ENCODE results near the gene UBE2I. TPM values are rescaled to one million over a fixed set of nuclear protein-coding genes. Genes with fewer than 3 reads are reported as not detected.

Gene UBE2I
- total RNA-seq, 1 experiment from 2014 or later: 212 TPM

- no peak for TF ChIP-seq ZNF274 (IDR thresholded peaks at IDR 0.05; ENCODE audit: low read depth, low read length)
- no peak for TF ChIP-seq SP1 (IDR thresholded peaks at IDR 0.05; ENCODE audit: low read depth)
- TF ChIP-seq ZFX (IDR thresholded peaks at IDR 0.05): no peak
- TF ChIP-seq CEBPB (IDR thresholded peaks at IDR 0.05; ENCODE audit: low read depth): no peak
- TF ChIP-seq EZH2phosphoT487 (IDR thresholded peaks at IDR 0.05; ENCODE audit: borderline replicate concordance): no peak
Observed at GRCh38 chr16:1347286-1347855, 37.9 kb downstream of the UBE2I start (continued).

- H3K9me3 ChIP-seq (ENCODE audit: control insufficient read depth in 1 of 2, insufficient read depth in 1 of 2, low read depth in 1 of 2, low read length in 2 of 2): no peaks in the 10 kb centered on the region
- no peak overlapping the region for H3K4me2 ChIP-seq (ENCODE audit: low read length)
- H3K36me3 ChIP-seq (ENCODE audit: control insufficient read depth in 1 of 2, insufficient read depth in 2 of 2, low read length in 2 of 2): peaks cover 0 to 9% of the 10 kb centered on the region in 2 experiments; a peak in 1 of 4 replicates
- no peak for ATAC-seq
- POLR2A ChIA-PET: no interaction called here
- DNase-seq (ENCODE audit: low read depth, low spot score): no peak
- H3K4me3 ChIP-seq (replicated peaks in 1 of 2; ENCODE audit: low read depth in 1 of 2, low read length in 2 of 2): no peak overlapping the region
- CTCF ChIA-PET: no interaction called here
- no peaks in the 10 kb centered on the region for H3K9me2 ChIP-seq (ENCODE audit: insufficient read depth)
- H3K9ac ChIP-seq (ENCODE audit: low read length): no peak overlapping the region
- H3K4me1 ChIP-seq (ENCODE audit: control insufficient read depth in 1 of 2, insufficient read depth in 2 of 2, low read length in 2 of 2): peaks cover 14 to 23% of the 10 kb centered on the region in 2 experiments
- RAD21 ChIA-PET (ENCODE audit: low non-redundant PET in 1 of 2, low total read pairs in 2 of 2, uncharacterized antibody in 2 of 2, unreplicated experiment in 2 of 2): no interaction called here
- H2AFZ ChIP-seq (ENCODE audit: low read depth, low read length, poor library complexity, severe bottlenecking): no peak overlapping the region
- H4K20me1 ChIP-seq (ENCODE audit: insufficient read depth): no peaks in the 10 kb centered on the region
- no TSS peak for BruUV-seq (replicated peaks)
- H3K27ac ChIP-seq (ENCODE audit: low read depth, low read length): no peak overlapping the region
- intact Hi-C loops (cut with micrococcal nuclease): no loop called here
- no peaks in the 10 kb centered on the region for H3K27me3 ChIP-seq (ENCODE audit: insufficient read depth, low read length)
- peaks cover 29% of the 10 kb centered on the region for H3K79me2 ChIP-seq (ENCODE audit: insufficient read depth, low read length)
- TF ChIP-seq ELF1 (IDR thresholded peaks at IDR 0.05; ENCODE audit: borderline replicate concordance, low read depth) (no peak), ZFX (IDR thresholded peaks at IDR 0.05) (no peak), CEBPB (IDR thresholded peaks at IDR 0.05; ENCODE audit: low read depth) (no peak), POLR2AphosphoS5 (IDR thresholded peaks at IDR 0.05; ENCODE audit: low read depth, low read length) (no peak), ZBTB33 (IDR thresholded peaks at IDR 0.05; ENCODE audit: extremely low read depth, insufficient replicate concordance, low read length) (no peak), CBX3 (IDR thresholded peaks at IDR 0.05; ENCODE audit: low read depth) (no peak), JUND (IDR thresholded peaks at IDR 0.05) (no peak), TCF7L2 (IDR thresholded peaks at IDR 0.05; ENCODE audit: borderline replicate concordance, extremely low read depth, insufficient read depth, insufficient read length) (no peak), EZH2 (IDR thresholded peaks at IDR 0.05) (no peak), RAD21 (IDR thresholded peaks at IDR 0.05; ENCODE audit: low read depth) (no peak), SP1 (IDR thresholded peaks at IDR 0.05; ENCODE audit: low read depth) (no peak), MAX (IDR thresholded peaks at IDR 0.05) (no peak), SIN3A (IDR thresholded peaks at IDR 0.05; ENCODE audit: low read depth) (no peak), CTCF (IDR thresholded peaks at IDR 0.05 in 2 of 3, conservative IDR thresholded peaks at IDR 0.05 in 1 of 3; ENCODE audit: borderline replicate concordance in 1 of 3, insufficient read depth in 1 of 3, low read depth in 2 of 3, low read length in 2 of 3) (no peak), EZH2phosphoT487 (IDR thresholded peaks at IDR 0.05; ENCODE audit: borderline replicate concordance) (no peak)
- TF ChIP-seq, protein P1, sequence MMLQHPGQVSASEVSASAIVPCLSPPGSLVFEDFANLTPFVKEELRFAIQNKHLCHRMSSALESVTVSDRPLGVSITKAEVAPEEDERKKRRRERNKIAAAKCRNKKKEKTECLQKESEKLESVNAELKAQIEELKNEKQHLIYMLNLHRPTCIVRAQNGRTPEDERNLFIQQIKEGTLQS (IDR thresholded peaks at IDR 0.05): no peak
- TF ChIP-seq, protein P2, sequence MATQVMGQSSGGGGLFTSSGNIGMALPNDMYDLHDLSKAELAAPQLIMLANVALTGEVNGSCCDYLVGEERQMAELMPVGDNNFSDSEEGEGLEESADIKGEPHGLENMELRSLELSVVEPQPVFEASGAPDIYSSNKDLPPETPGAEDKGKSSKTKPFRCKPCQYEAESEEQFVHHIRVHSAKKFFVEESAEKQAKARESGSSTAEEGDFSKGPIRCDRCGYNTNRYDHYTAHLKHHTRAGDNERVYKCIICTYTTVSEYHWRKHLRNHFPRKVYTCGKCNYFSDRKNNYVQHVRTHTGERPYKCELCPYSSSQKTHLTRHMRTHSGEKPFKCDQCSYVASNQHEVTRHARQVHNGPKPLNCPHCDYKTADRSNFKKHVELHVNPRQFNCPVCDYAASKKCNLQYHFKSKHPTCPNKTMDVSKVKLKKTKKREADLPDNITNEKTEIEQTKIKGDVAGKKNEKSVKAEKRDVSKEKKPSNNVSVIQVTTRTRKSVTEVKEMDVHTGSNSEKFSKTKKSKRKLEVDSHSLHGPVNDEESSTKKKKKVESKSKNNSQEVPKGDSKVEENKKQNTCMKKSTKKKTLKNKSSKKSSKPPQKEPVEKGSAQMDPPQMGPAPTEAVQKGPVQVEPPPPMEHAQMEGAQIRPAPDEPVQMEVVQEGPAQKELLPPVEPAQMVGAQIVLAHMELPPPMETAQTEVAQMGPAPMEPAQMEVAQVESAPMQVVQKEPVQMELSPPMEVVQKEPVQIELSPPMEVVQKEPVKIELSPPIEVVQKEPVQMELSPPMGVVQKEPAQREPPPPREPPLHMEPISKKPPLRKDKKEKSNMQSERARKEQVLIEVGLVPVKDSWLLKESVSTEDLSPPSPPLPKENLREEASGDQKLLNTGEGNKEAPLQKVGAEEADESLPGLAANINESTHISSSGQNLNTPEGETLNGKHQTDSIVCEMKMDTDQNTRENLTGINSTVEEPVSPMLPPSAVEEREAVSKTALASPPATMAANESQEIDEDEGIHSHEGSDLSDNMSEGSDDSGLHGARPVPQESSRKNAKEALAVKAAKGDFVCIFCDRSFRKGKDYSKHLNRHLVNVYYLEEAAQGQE (IDR thresholded peaks at IDR 0.05; ENCODE audit: low read depth): no peak
Observed at GRCh38 chr16:1347962-1348361, 38.5 kb downstream of the UBE2I start.

All from HCT116 (cell line).